ENCODE data around the gene CD2AP.

GRCh38 chr6:47647188-47647587 lies 169.6 kb downstream of the CD2AP start:
- no peak for TF ChIP-seq CTCF (IDR thresholded peaks at IDR 0.05)
- TF ChIP-seq POLR2AphosphoS5 (IDR thresholded peaks at IDR 0.05), result no peak

Measured in breast epithelium (tissue), 3 donors.